HCT116 (cell line): ENCODE data around the gene SUPT5H.

Source experiments
- CBX3 ChIP-seq: IDR thresholded peaks from 2 replicates; pipeline ENCODE4 v1.6.1; 2012; ENCODE audit warnings: low read depth
- EGR1 ChIP-seq: IDR thresholded peaks from 2 replicates; pipeline ENCODE4 v1.6.1; 2012; ENCODE audit warnings: low read depth
- EZH2 ChIP-seq: fragments of 200-600 bp; sonication (generic); IDR thresholded peaks from 2 replicates; pipeline ENCODE4 v1.6.1; 2017; ENCODE audit warnings: antibody characterized with exemption, mixed run types
- FOSL1 ChIP-seq: IDR thresholded peaks from 2 replicates; pipeline ENCODE4 v1.6.1; 2012; ENCODE audit warnings: low read depth
- POLR2A ChIP-seq: IDR thresholded peaks from 2 replicates; pipeline ENCODE4 v1.7.0; 2011; ENCODE audit warnings: borderline replicate concordance; ENCODE audit not compliant: insufficient read depth, insufficient read length; ENCODE audit errors: extremely low read depth
- POLR2AphosphoS5 ChIP-seq: IDR thresholded peaks from 2 replicates; pipeline ENCODE4 v1.6.1; 2011; ENCODE audit warnings: mild to moderate bottlenecking, low read depth, low read length, moderate library complexity
- SIN3A ChIP-seq: IDR thresholded peaks from 2 replicates; pipeline ENCODE4 v1.6.1; 2012; ENCODE audit warnings: low read depth
- SRF ChIP-seq: IDR thresholded peaks from 2 replicates; pipeline ENCODE4 v1.6.1; 2012; ENCODE audit warnings: low read depth
- ZNF274 ChIP-seq: fragments of 200-500 bp; sonication (Bioruptor generic); IDR thresholded peaks from 2 replicates; pipeline ENCODE4 v1.6.1; 2014; ENCODE audit warnings: mild to moderate bottlenecking, low read depth, low read length, inconsistent platforms
- TF ChIP-seq, protein P1 (sequence below): IDR thresholded peaks from 2 replicates; pipeline ENCODE4 v1.6.1; 2012
- TF ChIP-seq, protein P2 (sequence below): IDR thresholded peaks from 2 replicates; pipeline ENCODE4 v1.6.1; 2012; ENCODE audit warnings: low read depth
- TF ChIP-seq, protein P3 (sequence below), 3 experiments: fragments of 200-600 bp in 1 of 3; sonication (generic) in 1 of 3; IDR thresholded peaks in 2 of 3; conservative IDR thresholded peaks in 1 of 3; 2 replicates each; pipeline ENCODE4 v1.5.1; 2012 to 2017; ENCODE audit warnings: low read depth in 2 of 3, low read length in 2 of 3, antibody characterized with exemption in 1 of 3, borderline replicate concordance in 1 of 3, control low read depth in 1 of 3, mild to moderate bottlenecking in 1 of 3, mixed read lengths in 1 of 3, mixed run types in 1 of 3, moderate library complexity in 1 of 3; ENCODE audit not compliant: insufficient read depth in 1 of 3
- TF ChIP-seq, protein P4 (sequence below): IDR thresholded peaks from 2 replicates; pipeline ENCODE4 v1.6.1; 2012

DNA sequence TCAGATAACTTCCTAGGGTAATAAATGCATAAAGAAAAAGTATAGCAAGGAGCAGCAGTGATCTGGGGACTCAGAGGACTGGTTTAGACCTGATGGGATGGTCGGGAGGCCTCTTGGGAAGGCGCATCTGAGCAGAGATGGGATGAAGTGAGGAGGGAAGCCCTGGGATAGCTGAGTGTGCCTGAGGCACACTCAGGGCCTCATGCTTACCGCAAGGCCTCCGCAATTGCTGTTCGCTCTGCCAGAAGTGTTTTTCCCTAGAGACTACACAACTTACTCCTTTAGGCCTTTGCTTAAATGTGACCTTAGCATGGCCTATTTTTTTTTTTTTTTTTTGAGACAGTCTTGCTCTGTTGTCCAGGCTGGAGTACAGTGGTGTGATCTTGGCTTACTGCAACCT, 49.3 kb downstream of the SUPT5H start:
- TF ChIP-seq POLR2AphosphoS5 (no peak), EZH2 (no peak), POLR2A (no peak), EGR1 (no peak), ZNF274 (no peak), SIN3A (no peak), SRF (no peak), FOSL1 (no peak), CBX3 (no peak)
- TF ChIP-seq, protein P1, sequence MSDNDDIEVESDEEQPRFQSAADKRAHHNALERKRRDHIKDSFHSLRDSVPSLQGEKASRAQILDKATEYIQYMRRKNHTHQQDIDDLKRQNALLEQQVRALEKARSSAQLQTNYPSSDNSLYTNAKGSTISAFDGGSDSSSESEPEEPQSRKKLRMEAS, result no peak
- TF ChIP-seq, protein P2, sequence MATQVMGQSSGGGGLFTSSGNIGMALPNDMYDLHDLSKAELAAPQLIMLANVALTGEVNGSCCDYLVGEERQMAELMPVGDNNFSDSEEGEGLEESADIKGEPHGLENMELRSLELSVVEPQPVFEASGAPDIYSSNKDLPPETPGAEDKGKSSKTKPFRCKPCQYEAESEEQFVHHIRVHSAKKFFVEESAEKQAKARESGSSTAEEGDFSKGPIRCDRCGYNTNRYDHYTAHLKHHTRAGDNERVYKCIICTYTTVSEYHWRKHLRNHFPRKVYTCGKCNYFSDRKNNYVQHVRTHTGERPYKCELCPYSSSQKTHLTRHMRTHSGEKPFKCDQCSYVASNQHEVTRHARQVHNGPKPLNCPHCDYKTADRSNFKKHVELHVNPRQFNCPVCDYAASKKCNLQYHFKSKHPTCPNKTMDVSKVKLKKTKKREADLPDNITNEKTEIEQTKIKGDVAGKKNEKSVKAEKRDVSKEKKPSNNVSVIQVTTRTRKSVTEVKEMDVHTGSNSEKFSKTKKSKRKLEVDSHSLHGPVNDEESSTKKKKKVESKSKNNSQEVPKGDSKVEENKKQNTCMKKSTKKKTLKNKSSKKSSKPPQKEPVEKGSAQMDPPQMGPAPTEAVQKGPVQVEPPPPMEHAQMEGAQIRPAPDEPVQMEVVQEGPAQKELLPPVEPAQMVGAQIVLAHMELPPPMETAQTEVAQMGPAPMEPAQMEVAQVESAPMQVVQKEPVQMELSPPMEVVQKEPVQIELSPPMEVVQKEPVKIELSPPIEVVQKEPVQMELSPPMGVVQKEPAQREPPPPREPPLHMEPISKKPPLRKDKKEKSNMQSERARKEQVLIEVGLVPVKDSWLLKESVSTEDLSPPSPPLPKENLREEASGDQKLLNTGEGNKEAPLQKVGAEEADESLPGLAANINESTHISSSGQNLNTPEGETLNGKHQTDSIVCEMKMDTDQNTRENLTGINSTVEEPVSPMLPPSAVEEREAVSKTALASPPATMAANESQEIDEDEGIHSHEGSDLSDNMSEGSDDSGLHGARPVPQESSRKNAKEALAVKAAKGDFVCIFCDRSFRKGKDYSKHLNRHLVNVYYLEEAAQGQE, result no peak
- TF ChIP-seq, protein P3, sequence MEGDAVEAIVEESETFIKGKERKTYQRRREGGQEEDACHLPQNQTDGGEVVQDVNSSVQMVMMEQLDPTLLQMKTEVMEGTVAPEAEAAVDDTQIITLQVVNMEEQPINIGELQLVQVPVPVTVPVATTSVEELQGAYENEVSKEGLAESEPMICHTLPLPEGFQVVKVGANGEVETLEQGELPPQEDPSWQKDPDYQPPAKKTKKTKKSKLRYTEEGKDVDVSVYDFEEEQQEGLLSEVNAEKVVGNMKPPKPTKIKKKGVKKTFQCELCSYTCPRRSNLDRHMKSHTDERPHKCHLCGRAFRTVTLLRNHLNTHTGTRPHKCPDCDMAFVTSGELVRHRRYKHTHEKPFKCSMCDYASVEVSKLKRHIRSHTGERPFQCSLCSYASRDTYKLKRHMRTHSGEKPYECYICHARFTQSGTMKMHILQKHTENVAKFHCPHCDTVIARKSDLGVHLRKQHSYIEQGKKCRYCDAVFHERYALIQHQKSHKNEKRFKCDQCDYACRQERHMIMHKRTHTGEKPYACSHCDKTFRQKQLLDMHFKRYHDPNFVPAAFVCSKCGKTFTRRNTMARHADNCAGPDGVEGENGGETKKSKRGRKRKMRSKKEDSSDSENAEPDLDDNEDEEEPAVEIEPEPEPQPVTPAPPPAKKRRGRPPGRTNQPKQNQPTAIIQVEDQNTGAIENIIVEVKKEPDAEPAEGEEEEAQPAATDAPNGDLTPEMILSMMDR (IDR thresholded peaks at IDR 0.05 in 2 of 3, conservative IDR thresholded peaks at IDR 0.05 in 1 of 3; ENCODE audit: borderline replicate concordance in 1 of 3, insufficient read depth in 1 of 3, low read depth in 2 of 3, low read length in 2 of 3), result no peak
- TF ChIP-seq, protein P4, sequence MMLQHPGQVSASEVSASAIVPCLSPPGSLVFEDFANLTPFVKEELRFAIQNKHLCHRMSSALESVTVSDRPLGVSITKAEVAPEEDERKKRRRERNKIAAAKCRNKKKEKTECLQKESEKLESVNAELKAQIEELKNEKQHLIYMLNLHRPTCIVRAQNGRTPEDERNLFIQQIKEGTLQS, result no peak
